IMR-90 (cell line): ENCODE results near the gene SYTL1. TPM values are rescaled to one million over a fixed set of nuclear protein-coding genes. Genes with fewer than 3 reads are reported as not detected.
A peak's percentile ranks its signal among the peaks of the same experiment; 100 is the strongest.

Experiments
- ATAC-seq: fragments of 200-7000 bp; cut with Tn5 transposase; 2 replicates; pipeline ENCODE4 v1.9.1; 2020; ENCODE audit warnings: low read depth, mild to moderate bottlenecking, moderate library complexity
- BruUV-seq: library from RNA; stranded (reverse); fragments of 400-500 nt; replicated peaks from 2 replicates; lab custom pipeline; 2021; lab: Mats Ljungman, UMichigan
- CTCF ChIA-PET: fragments of 300-600 bp; formaldehyde crosslinking; extraction: SDS; loops from one replicate; lab custom pipeline; 2021; ENCODE audit warnings: antibody characterized with exemption; lab: Yijun Ruan, JAX
- POLR2A ChIA-PET: fragments of 300-600 bp; sonication (Branson Sonifier 250); formaldehyde crosslinking; loops from one replicate; lab custom pipeline; 2022; ENCODE audit warnings: antibody characterized with exemption; ENCODE audit not compliant: unreplicated experiment; lab: Charles Lee
- DNase-seq: peaks from one replicate; pipeline ENCODE4 v3.0.0; 2013
- H2AFZ ChIP-seq: replicated peaks from 2 replicates; pipeline ENCODE3; 2013; ENCODE audit warnings: low read length, mild to moderate bottlenecking; ENCODE audit not compliant: poor library complexity
- H2AK5ac ChIP-seq: 2 replicates; pipeline ENCODE4 v1.6.1; 2013; ENCODE audit warnings: low read depth, low read length, inconsistent platforms
- H2AK9ac ChIP-seq: replicated peaks from 2 replicates; pipeline ENCODE3; 2013; ENCODE audit warnings: mild to moderate bottlenecking, low read depth, low read length, moderate library complexity; ENCODE audit not compliant: poor library complexity
- H2BK120ac ChIP-seq: 2 replicates; pipeline ENCODE4 v1.6.1; 2013; ENCODE audit warnings: low read depth, low read length, inconsistent platforms
- H2BK15ac ChIP-seq: 3 replicates; pipeline ENCODE4 v1.6.1; 2013; ENCODE audit warnings: low read depth, low read length, inconsistent platforms
- H2BK20ac ChIP-seq: 2 replicates; pipeline ENCODE4 v1.6.1; 2013; ENCODE audit warnings: low read depth, mild to moderate bottlenecking, inconsistent platforms, low read length, moderate library complexity
- H2BK5ac ChIP-seq: 2 replicates; pipeline ENCODE4 v1.6.1; 2013; ENCODE audit warnings: mild to moderate bottlenecking, low read depth, low read length, inconsistent platforms; ENCODE audit not compliant: poor library complexity, severe bottlenecking
- H3K14ac ChIP-seq: replicated peaks from 2 replicates; pipeline ENCODE4 v1.6.1; 2013; ENCODE audit warnings: low read depth, low read length, inconsistent platforms
- H3K18ac ChIP-seq: 2 replicates; pipeline ENCODE4 v1.6.1; 2013; ENCODE audit warnings: low read depth, low read length, control low read depth
- H3K23ac ChIP-seq: 2 replicates; pipeline ENCODE4 v1.6.1; 2013; ENCODE audit warnings: low read depth, low read length, inconsistent platforms
- H3K27ac ChIP-seq: 2 replicates; pipeline ENCODE4 v1.5.1; 2013; ENCODE audit warnings: mild to moderate bottlenecking, control low read depth, low read length; ENCODE audit not compliant: insufficient read depth
- H3K27me3 ChIP-seq: 2 replicates; pipeline ENCODE4 v1.6.1; 2013; ENCODE audit warnings: low read length; ENCODE audit not compliant: control insufficient read depth, insufficient read depth
- H3K36me3 ChIP-seq: 2 replicates; pipeline ENCODE4 v1.6.1; 2013; ENCODE audit warnings: low read length, mixed read lengths; ENCODE audit not compliant: control insufficient read depth, insufficient read depth
- H3K4ac ChIP-seq: 2 replicates; pipeline ENCODE4 v1.6.1; 2013; ENCODE audit warnings: low read depth, low read length, inconsistent platforms
- H3K4me1 ChIP-seq: 2 replicates; pipeline ENCODE4 v1.6.1; 2013; ENCODE audit warnings: low read length, mixed read lengths; ENCODE audit not compliant: control insufficient read depth, insufficient read depth
- H3K4me2 ChIP-seq: 2 replicates; pipeline ENCODE4 v1.6.1; 2013; ENCODE audit warnings: low read depth, mild to moderate bottlenecking, control low read depth, low read length, moderate library complexity
- H3K4me3 ChIP-seq: 2 replicates; pipeline ENCODE4 v1.5.1; 2013; ENCODE audit warnings: low read depth, mild to moderate bottlenecking, control low read depth, low read length, moderate library complexity; ENCODE audit not compliant: insufficient read depth
- H3K56ac ChIP-seq: 2 replicates; pipeline ENCODE4 v1.6.1; 2013; ENCODE audit warnings: low read length, inconsistent platforms; ENCODE audit not compliant: insufficient read depth; ENCODE audit errors: extremely low read depth
- H3K79me1 ChIP-seq, 2 experiments: 2 replicates each; pipeline ENCODE4 v1.6.1; 2013; ENCODE audit warnings: low read length in 2 of 2, inconsistent platforms in 1 of 2, low read depth in 1 of 2
- H3K9ac ChIP-seq: 2 replicates; pipeline ENCODE4 v1.6.1; 2013; ENCODE audit warnings: low read depth, low read length, control low read depth
- H3K9me1 ChIP-seq: 2 replicates; pipeline ENCODE4 v1.6.1; 2013; ENCODE audit warnings: low read length, inconsistent platforms; ENCODE audit not compliant: insufficient read depth
- H3K9me3 ChIP-seq: 2 replicates; pipeline ENCODE4 v1.6.1; 2013; ENCODE audit warnings: low read length; ENCODE audit not compliant: control insufficient read depth, insufficient read depth
- H4K20me1 ChIP-seq: 2 replicates; pipeline ENCODE4 v1.6.1; 2013; ENCODE audit warnings: low read length, inconsistent platforms; ENCODE audit not compliant: insufficient read depth
- H4K5ac ChIP-seq: 2 replicates; pipeline ENCODE4 v1.6.1; 2013; ENCODE audit warnings: mild to moderate bottlenecking, low read depth, low read length, control low read depth
- H4K8ac ChIP-seq, 2 experiments: 2 replicates each; pipeline ENCODE4 v1.6.1; 2013; ENCODE audit warnings: low read depth in 2 of 2, low read length in 2 of 2, control low read depth in 1 of 2, inconsistent platforms in 1 of 2
- H4K91ac ChIP-seq: 2 replicates; pipeline ENCODE4 v1.6.1; 2013; ENCODE audit warnings: low read depth, low read length, inconsistent platforms; ENCODE audit not compliant: insufficient read depth
- BHLHE40 ChIP-seq: fragments of 150-350 bp; IDR thresholded peaks from 2 replicates; pipeline ENCODE4 v1.6.1; 2016; ENCODE audit warnings: mild to moderate bottlenecking, low read depth, low read length
- CEBPB ChIP-seq: IDR thresholded peaks from 2 replicates; pipeline ENCODE4 v1.6.1; 2012; ENCODE audit warnings: low read depth, low read length, improper control_type of control experiment
- CHD1 ChIP-seq: IDR thresholded peaks from 2 replicates; pipeline ENCODE4 v1.6.1; 2012; ENCODE audit warnings: low read depth, low read length, improper control_type of control experiment
- CTCF ChIP-seq: conservative IDR thresholded peaks from 2 replicates; pipeline ENCODE4 v1.5.1; 2012; ENCODE audit warnings: mild to moderate bottlenecking, low read depth, low read length, improper control_type of control experiment
- FOS ChIP-seq: fragments of 150-350 bp; IDR thresholded peaks from 2 replicates; pipeline ENCODE4 v1.6.1; 2016; ENCODE audit warnings: low read depth, low read length
- MAZ ChIP-seq: IDR thresholded peaks from 2 replicates; pipeline ENCODE4 v1.6.1; 2012; ENCODE audit warnings: low read depth, mild to moderate bottlenecking, low read length, improper control_type of control experiment, moderate library complexity, borderline replicate concordance
- MXI1 ChIP-seq: IDR thresholded peaks from 2 replicates; pipeline ENCODE4 v1.6.1; 2012; ENCODE audit warnings: low read depth, mild to moderate bottlenecking, low read length, moderate library complexity, borderline replicate concordance
- NFE2L2 ChIP-seq: fragments of 150-350 bp; IDR thresholded peaks from 2 replicates; pipeline ENCODE4 v1.6.1; 2016; ENCODE audit warnings: low read depth, mild to moderate bottlenecking, low read length
- POLR2A ChIP-seq: IDR thresholded peaks from 2 replicates; pipeline ENCODE4 v1.6.1; 2012; ENCODE audit warnings: mild to moderate bottlenecking, low read depth, low read length
- RAD21 ChIP-seq: IDR thresholded peaks from 2 replicates; pipeline ENCODE4 v1.6.1; 2012; ENCODE audit warnings: low read length, improper control_type of control experiment
- RCOR1 ChIP-seq: IDR thresholded peaks from 2 replicates; pipeline ENCODE4 v1.6.1; 2012; ENCODE audit warnings: mild to moderate bottlenecking, low read length, improper control_type of control experiment; ENCODE audit not compliant: insufficient replicate concordance
- RFX5 ChIP-seq: IDR thresholded peaks from 2 replicates; pipeline ENCODE4 v1.8.0; 2012; ENCODE audit warnings: low read depth, mild to moderate bottlenecking, low read length, moderate library complexity
- SMC3 ChIP-seq: fragments of 150-350 bp; IDR thresholded peaks from 2 replicates; pipeline ENCODE4 v1.6.1; 2016; ENCODE audit warnings: low read depth, mild to moderate bottlenecking, antibody characterized with exemption, low read length, moderate library complexity
- WGBS, 2 experiments: methylation state at CpG; one replicate each; pipeline versions ENCODE4 v1.1.5 to v1.1.7; 2013; ENCODE audit warnings: missing lambda C conversion rate in 2 of 2; ENCODE audit not compliant: insufficient read length in 1 of 2; ENCODE audit errors: extremely low coverage in 2 of 2; 5-methylcytosine and 5-hydroxymethylcytosine counted together
- dilution Hi-C: fragments of 300-500 bp; cut with HindIII; formaldehyde crosslinking; loops from one replicate; pipeline ENCODE4 v1.14.3; 2018; ENCODE audit warnings: low sequenced_read_pairs; ENCODE audit not compliant: unreplicated experiment
- in situ Hi-C: fragments of 300-500 bp; cut with MboI; formaldehyde crosslinking; loops from 3 replicates; pipeline ENCODE4 v1.14.3; 2019; ENCODE audit warnings: low sequenced_read_pairs, inconsistent platforms, mixed read lengths
- intact Hi-C: fragments of 100-400 bp; cut with micrococcal nuclease; formaldehyde crosslinking; loops from 2 replicates; pipeline ENCODE4 v1.10.0; 2022
- polyA plus RNA-seq, 3 experiments: library from polyadenylated mRNA; depleted of rRNA; stranded (reverse); fragments of >200 nt; gene quantifications; 2 replicates each; pipeline ENCODE4 v1.2.3, GENCODE V29; 2012; ENCODE audit warnings: low replicate concordance in 1 of 3
- total RNA-seq: library from RNA; depleted of rRNA; stranded (reverse); fragments of >200 nt; gene quantifications from 2 replicates; pipeline ENCODE4 v1.2.3, GENCODE V29; 2012
- TF ChIP-seq, protein P1 (sequence below): fragments of 150-350 bp; IDR thresholded peaks from 2 replicates; pipeline ENCODE4 v1.6.1; 2016; ENCODE audit warnings: low read depth, mild to moderate bottlenecking, low read length, moderate library complexity, borderline replicate concordance

SYTL1 gene
- total and polyA plus RNA-seq, 2 of the 4 experiments (the other 2 are of a cell fraction), result 0.18 to 1.0 TPM

GRCh38 chr1:27321813-27322568 is 19.8 kb upstream of the SYTL1 start, which contains the start of gene TMEM222:
Gene TMEM222 (plus strand): TSS chr1:27322163. CDS start chr1:27322198, 35 bp downstream.
- no TSS peak for BruUV-seq
- Histone ChIP-seq H3K9me3 (no peaks in the 10 kb centered on the region), H3K27ac (peak within 1 kb of the TSS; percentile 96), H3K4me3 (peak within 1 kb of the TSS; percentile 97), H3K9me1 (peaks cover 7% of the 10 kb centered on the region; the same call in 1 of the 2 replicates), H3K79me1 (peaks cover 18 to 41% of the 10 kb centered on the region in 2 experiments), H2BK120ac (peak within 1 kb of the TSS; percentile 70), H3K4ac (peak within 1 kb of the TSS; percentile 98), H2AFZ (peak within 1 kb of the TSS; percentile 99), H4K8ac (peak within 1 kb of the TSS; percentile 99), H2AK9ac (peak within 1 kb of the TSS; percentile 98), H3K4me2 (peak within 1 kb of the TSS; percentile 99), H2BK20ac (peak within 1 kb of the TSS; percentile 46; the same call in 1 of the 2 replicates), H2BK15ac (peak within 1 kb of the TSS; percentile 73; the same call in 2 of the 3 replicates), H3K27me3 (no peaks in the 10 kb centered on the region), H4K20me1 (peaks cover 5% of the 10 kb centered on the region; the same call in 1 of the 2 replicates), H2AK5ac (peak within 1 kb of the TSS; percentile 99), H3K9ac (peak within 1 kb of the TSS; percentile 99), H3K18ac (peak within 1 kb of the TSS; percentile 69), H3K4me1 (peaks cover 6% of the 10 kb centered on the region), H4K91ac (peak within 1 kb of the TSS; percentile 95), H3K14ac (peak within 1 kb of the TSS; percentile 98), H3K56ac (peak within 1 kb of the TSS; percentile 83), H2BK5ac (peak within 1 kb of the TSS; percentile 92), H3K23ac (peak within 1 kb of the TSS; percentile 92), H4K5ac (peak within 1 kb of the TSS; percentile 99), H3K36me3 (peaks cover 16% of the 10 kb centered on the region)
- dilution Hi-C loops (no loop called here), intact Hi-C loops (no loop called here), in situ Hi-C loops (no loop called here)
- ATAC-seq, result peak; percentile 99
- CTCF ChIA-PET, result no interaction called here
- peak; percentile 95 for DNase-seq
- POLR2A ChIA-PET, result interaction anchor here (0.7 kb wide), 1 partner anchor 44 kb away, joined by 3 read pairs; the partner anchor contains the start of gene MAP3K6
- WGBS, 2 experiments, result 0% methylated on average over 50 of the region's 67 CpGs; no CpG with 5 or more reads in 1 of the 2 experiments
- TF ChIP-seq SMC3, result peak; percentile 16; the same call in 1 of the 2 replicates
- TF ChIP-seq NFE2L2, result no peak; the same call in 1 of the 2 replicates
- TF ChIP-seq, protein P1, sequence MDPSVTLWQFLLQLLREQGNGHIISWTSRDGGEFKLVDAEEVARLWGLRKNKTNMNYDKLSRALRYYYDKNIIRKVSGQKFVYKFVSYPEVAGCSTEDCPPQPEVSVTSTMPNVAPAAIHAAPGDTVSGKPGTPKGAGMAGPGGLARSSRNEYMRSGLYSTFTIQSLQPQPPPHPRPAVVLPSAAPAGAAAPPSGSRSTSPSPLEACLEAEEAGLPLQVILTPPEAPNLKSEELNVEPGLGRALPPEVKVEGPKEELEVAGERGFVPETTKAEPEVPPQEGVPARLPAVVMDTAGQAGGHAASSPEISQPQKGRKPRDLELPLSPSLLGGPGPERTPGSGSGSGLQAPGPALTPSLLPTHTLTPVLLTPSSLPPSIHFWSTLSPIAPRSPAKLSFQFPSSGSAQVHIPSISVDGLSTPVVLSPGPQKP, result no peak
- TF ChIP-seq MAZ, result peak; percentile 89
- peak; percentile 93 for TF ChIP-seq BHLHE40
- TF ChIP-seq CEBPB, result peak; percentile 97
- TF ChIP-seq RCOR1, result peak; percentile 77
- TF ChIP-seq RFX5, result no peak
- no peak; the same call in none of the 2 replicates for TF ChIP-seq FOS
- TF ChIP-seq RAD21, result no peak
- TF ChIP-seq POLR2A, result peak; percentile 79
- TF ChIP-seq MXI1, result peak; percentile 84; the same call in 1 of the 2 replicates
- TF ChIP-seq CHD1, result no peak
- peak; percentile 24; the same call in 1 of the 2 replicates for TF ChIP-seq CTCF
